ENCODE results near the gene DESI2.
"Not testable (repeated sequence)": the region's sequence is repeated elsewhere in the genome, so short reads cannot be mapped to it uniquely, and the experiment has no call there.

The DESI2 gene

GRCh38 chr1:244655186-244655585 is 2.3 kb downstream of the DESI2 start:
- DNase-seq = no peak

GRCh38 chr1:244657421-244657820 is 4.5 kb downstream of the DESI2 start:
- DNase-seq = no peak

GRCh38 chr1:244659694-244660093 is 6.8 kb downstream of the DESI2 start:
- DNase-seq = no peak

GRCh38 chr1:244660595-244660994 is 7.7 kb downstream of the DESI2 start:
- DNase-seq = no peak

GRCh38 chr1:244661569-244662312 is 8.8 kb downstream of the DESI2 start:
- DNase-seq = not testable (repeated sequence)

- no peak for DNase-seq
These were observed 9.7 kb downstream of the DESI2 start for GRCh38 chr1:244662599-244662998.

- no peak for DNase-seq
These were observed 11.4 kb downstream of the DESI2 start for GRCh38 chr1:244664353-244664752.

- no peak for DNase-seq
These were observed 12.9 kb downstream of the DESI2 start for GRCh38 chr1:244665771-244666217.

GRCh38 chr1:244666672-244667418 is 13.9 kb downstream of the DESI2 start:
- not testable (repeated sequence) for DNase-seq

- DNase-seq = no peak
These were observed 14.9 kb downstream of the DESI2 start for GRCh38 chr1:244667797-244668196.

- DNase-seq = no peak
These were observed 20.2 kb downstream of the DESI2 start for GRCh38 chr1:244672946-244673682.

- DNase-seq = no peak
These were observed 21.5 kb downstream of the DESI2 start for GRCh38 chr1:244674446-244674845.

- no peak for DNase-seq
These were observed 22.2 kb downstream of the DESI2 start for GRCh38 chr1:244675167-244675566.

GRCh38 chr1:244678697-244679096 is 25.8 kb downstream of the DESI2 start:
- DNase-seq = no peak

GRCh38 chr1:244680667-244681066 is 27.7 kb downstream of the DESI2 start:
- no peak for DNase-seq

GRCh38 chr1:244682087-244682486 is 29.2 kb downstream of the DESI2 start:
- DNase-seq = not testable (repeated sequence)

- DNase-seq = no peak
These were observed 43.0 kb downstream of the DESI2 start for GRCh38 chr1:244695937-244696336.

GRCh38 chr1:244699741-244700140 is 46.8 kb downstream of the DESI2 start:
- DNase-seq = no peak

GRCh38 chr1:244700808-244701207 is 47.9 kb downstream of the DESI2 start:
- DNase-seq = no peak

GRCh38 chr1:244702620-244703019 is 49.7 kb downstream of the DESI2 start:
- DNase-seq = no peak

- no peak for DNase-seq
These were observed 51.2 kb downstream of the DESI2 start for GRCh38 chr1:244704107-244704506.

- DNase-seq = no peak
These were observed 52.6 kb downstream of the DESI2 start for GRCh38 chr1:244705261-244706234.

Data from SW 1271 (cell line).